Upper lobe of left lung (tissue), 4 donors: Measurements from ENCODE around the gene TCF7L1.

Experiments
- EP300 ChIP-seq, 4 donors: sonication (generic); formaldehyde crosslinking; IDR thresholded peaks; one replicate each; pipeline ENCODE4 v1.5.1; 2017; ENCODE audit warnings: antibody characterized with exemption in 4 of 4, control low read depth in 2 of 4
- POLR2A ChIP-seq, 4 donors: fragments of 450-650 bp; IDR thresholded peaks; one replicate each; pipeline ENCODE4 v1.5.1; 2016 to 2017; ENCODE audit warnings: antibody characterized with exemption in 4 of 4, mild to moderate bottlenecking in 2 of 4
- TF ChIP-seq, protein P1 (sequence below), 6 experiments: fragments of 450-650 bp in 4 of 6; fragments of 200-600 bp in 2 of 6; sonication (generic) in 2 of 6; IDR thresholded peaks; one replicate each; pipeline ENCODE4 v1.5.1; 2016 to 2019; ENCODE audit warnings: antibody characterized with exemption in 6 of 6

DNA sequence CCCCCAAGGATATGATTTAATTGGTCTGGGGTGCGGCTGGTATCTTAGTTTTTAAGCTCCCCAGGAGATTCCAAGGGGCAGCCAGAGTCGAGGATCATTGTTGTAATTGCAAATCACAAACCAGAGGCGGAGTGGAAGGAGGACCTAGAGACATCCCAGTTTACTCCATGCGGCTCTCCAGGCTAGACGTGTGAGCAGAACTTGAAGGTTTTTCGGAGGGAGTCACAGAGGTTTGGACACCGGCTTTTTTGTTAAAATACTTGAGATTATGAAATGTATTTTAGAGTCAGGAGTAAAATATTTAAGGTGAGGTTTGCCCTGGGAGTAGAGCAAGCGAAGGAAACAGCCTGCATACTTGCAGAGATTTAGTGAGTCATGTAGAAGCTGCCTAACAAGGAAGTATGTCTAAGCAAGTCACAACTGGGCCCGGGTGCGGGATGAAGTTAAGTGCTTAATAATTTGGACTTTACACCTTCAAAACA is 155.1 kb downstream of the TCF7L1 start:
- no peak for TF ChIP-seq POLR2A (IDR thresholded peaks at IDR 0.05)
- no peak for TF ChIP-seq EP300 (IDR thresholded peaks at IDR 0.05)
- TF ChIP-seq, protein P1, sequence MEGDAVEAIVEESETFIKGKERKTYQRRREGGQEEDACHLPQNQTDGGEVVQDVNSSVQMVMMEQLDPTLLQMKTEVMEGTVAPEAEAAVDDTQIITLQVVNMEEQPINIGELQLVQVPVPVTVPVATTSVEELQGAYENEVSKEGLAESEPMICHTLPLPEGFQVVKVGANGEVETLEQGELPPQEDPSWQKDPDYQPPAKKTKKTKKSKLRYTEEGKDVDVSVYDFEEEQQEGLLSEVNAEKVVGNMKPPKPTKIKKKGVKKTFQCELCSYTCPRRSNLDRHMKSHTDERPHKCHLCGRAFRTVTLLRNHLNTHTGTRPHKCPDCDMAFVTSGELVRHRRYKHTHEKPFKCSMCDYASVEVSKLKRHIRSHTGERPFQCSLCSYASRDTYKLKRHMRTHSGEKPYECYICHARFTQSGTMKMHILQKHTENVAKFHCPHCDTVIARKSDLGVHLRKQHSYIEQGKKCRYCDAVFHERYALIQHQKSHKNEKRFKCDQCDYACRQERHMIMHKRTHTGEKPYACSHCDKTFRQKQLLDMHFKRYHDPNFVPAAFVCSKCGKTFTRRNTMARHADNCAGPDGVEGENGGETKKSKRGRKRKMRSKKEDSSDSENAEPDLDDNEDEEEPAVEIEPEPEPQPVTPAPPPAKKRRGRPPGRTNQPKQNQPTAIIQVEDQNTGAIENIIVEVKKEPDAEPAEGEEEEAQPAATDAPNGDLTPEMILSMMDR (IDR thresholded peaks at IDR 0.05) = no peak
